DMS53 treated with DMSO at 0.1 percent for 48 hours (cell line): ENCODE results near the gene NKTR.
"Not testable (repeated sequence)": the region's sequence is repeated elsewhere in the genome, so short reads cannot be mapped to it uniquely, and the experiment has no call there.

ENCODE experiments used
- DNase-seq: peaks from one replicate; lab custom pipeline; 2025; ENCODE audit not compliant: unreplicated experiment; lab: John Stamatoyannopoulos, UW

Gene NKTR

GRCh38 chr3:42593635-42594034, 6.9 kb upstream of the NKTR start:
- DNase-seq: no peak

DNA sequence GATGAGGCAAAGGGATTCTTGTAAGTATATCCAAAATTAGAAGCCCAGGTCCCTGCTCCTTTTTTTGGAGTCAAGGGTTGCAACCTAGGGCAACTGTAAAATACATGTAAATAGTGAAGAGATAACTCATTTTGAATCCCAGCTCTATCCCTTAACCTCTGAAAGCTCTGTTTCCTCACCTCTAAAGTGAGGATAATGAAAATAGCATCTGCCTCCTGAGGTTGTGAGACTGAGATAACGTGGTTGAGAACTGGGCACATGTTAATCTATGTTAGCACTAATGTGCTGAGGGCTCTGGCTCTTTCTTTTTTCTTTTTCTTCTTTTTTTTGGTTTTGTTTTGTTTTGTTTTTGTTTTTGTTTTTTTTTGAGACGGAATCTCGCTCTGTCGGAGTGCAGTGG, 4.8 kb upstream of the NKTR start:
- DNase-seq: no peak

- DNase-seq: not testable (repeated sequence)
These were observed 3.4 kb upstream of the NKTR start for GRCh38 chr3:42597098-42597497.

DNA sequence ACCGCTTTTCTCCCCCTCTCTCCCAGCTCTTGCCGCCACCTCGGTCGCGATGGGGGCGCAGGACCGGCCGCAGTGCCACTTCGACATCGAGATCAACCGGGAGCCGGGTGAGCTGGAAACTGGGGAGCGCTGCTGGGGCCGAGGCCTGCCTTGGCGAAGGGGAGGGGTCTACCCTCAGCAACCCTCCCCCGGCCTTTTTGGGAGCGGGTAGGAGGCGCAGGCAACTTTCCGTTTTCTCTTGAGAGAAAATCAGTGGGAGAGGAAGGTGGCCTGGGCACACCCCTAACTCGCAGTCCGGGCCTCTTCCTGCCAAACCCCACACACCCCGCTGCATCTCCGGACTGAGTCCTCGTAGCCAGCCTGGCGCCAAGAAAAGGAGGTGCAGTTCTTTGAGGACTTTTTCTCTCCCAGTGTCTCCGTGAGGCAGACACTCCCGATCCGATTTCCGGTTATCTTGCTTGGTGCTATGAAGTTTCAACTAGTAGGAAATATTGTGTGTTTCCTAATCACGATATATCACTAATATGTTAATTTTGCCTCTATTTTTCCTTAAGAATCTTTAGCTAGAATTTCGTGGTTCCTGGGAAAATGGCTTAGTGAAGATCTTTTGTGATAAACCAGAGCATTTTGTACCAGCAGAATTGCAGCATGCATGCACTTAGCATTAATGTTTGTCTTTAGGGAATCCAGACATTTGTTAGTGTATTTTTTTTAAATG, 631 bp downstream of the NKTR start:
- DNase-seq: no peak

GRCh38 chr3:42601896-42602581, 1.6 kb downstream of the NKTR start:
- no peak for DNase-seq

- DNase-seq: no peak
These were observed 2.5 kb downstream of the NKTR start for GRCh38 chr3:42602961-42603360.

DNA sequence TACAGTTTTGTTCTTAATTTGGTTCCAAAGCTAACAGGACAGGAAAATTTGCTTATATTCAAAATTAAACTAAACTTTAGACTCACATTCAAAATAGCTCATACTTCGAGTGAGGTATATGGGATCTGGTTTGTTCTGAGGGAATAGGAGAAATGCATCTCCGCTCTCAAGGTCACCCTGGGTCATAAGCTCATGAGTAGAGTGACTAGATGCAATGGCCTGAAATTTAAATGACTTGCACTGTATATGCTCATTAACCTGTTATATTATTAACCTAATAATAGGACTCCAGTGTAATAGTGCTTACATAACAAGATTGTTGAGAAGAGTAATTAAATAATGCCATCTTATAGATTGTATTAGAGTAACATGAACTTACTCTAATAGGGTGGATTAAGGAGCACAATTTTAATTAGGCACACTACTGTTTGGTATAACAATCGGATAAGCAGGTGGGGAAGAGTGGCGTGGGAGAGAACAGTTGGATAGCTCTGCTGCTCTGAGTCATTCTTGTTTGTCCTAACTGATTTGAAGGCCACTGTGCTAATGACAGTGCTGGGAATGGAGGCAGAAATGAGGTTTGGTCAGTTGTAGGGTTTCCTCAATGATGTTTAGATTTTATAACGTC, 5.2 kb downstream of the NKTR start:
- DNase-seq: no peak

- no peak for DNase-seq
These were observed 8.1 kb downstream of the NKTR start for GRCh38 chr3:42608581-42608980.

GRCh38 chr3:42610976-42611375, 10.5 kb downstream of the NKTR start:
- DNase-seq: no peak

- no peak for DNase-seq
These were observed 11.7 kb downstream of the NKTR start for GRCh38 chr3:42612217-42612616.

DNA sequence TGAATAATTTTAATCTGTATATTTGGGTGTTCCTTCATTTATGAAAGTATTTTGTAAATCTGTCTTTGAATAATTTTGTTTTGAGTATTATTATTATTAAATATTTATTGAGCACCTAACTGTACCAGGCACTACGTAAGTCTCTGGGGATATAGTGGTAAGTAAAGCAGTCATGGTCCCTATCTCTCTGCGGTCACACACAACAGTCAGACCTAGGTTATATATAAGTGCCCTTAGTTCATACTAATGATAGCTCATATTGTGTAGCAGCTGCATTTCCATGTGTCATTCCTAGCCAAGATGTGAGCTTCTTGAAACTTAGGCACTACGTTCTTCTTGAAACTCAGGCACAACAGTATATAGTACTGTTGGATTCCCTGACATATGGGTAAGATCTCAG, 12.4 kb downstream of the NKTR start:
- DNase-seq: no peak

GRCh38 chr3:42613462-42613861, 13.0 kb downstream of the NKTR start:
- no peak for DNase-seq

- no peak for DNase-seq
These were observed 31.1 kb downstream of the NKTR start for GRCh38 chr3:42631620-42632019.

DNA sequence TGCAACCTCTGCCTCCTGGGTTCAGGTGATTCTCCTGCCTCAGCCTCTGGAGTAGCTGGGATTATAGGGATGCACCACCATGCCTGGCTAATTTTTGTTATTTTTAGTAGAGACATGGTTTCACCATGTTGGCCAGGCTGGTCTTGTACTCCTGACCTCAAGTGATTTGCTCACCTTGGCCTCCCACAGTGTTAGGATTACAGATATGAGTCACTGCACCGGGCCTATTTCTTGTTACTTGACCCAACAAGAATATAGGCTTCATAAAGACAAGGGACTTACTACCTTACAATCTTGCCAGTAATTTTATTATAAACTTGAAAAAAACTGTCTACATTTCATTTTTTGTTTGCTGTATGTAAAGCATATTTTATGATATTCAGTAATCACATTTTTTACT, 31.7 kb downstream of the NKTR start:
- DNase-seq: no peak

GRCh38 chr3:42633544-42633943, 33.1 kb downstream of the NKTR start:
- DNase-seq: no peak

GRCh38 chr3:42635111-42635510, 34.6 kb downstream of the NKTR start:
- DNase-seq: no peak

- no peak for DNase-seq
These were observed 36.5 kb downstream of the NKTR start for GRCh38 chr3:42637001-42637400.

- no peak for DNase-seq
These were observed 37.9 kb downstream of the NKTR start for GRCh38 chr3:42638339-42638842.

GRCh38 chr3:42639192-42639591, 38.7 kb downstream of the NKTR start:
- DNase-seq: no peak

DNA sequence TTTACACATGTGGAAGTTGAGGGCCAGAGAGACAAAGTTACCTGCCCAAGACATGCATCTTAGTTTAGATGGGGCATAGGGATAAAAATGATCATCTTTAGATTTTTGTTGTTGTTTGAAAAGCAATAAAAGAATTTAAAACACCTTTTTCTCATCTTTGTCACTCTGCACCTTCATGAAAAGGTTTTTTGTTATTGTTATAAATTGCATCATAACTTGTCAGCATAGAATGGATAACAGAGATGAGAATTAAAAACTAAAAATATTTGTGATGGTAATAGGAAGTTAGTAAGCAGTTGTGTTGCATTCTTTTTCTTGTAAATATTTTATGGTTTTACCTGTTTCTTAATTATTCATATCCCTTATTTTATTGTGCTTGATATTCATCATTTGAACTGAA, 39.6 kb downstream of the NKTR start:
- DNase-seq: no peak

DNA sequence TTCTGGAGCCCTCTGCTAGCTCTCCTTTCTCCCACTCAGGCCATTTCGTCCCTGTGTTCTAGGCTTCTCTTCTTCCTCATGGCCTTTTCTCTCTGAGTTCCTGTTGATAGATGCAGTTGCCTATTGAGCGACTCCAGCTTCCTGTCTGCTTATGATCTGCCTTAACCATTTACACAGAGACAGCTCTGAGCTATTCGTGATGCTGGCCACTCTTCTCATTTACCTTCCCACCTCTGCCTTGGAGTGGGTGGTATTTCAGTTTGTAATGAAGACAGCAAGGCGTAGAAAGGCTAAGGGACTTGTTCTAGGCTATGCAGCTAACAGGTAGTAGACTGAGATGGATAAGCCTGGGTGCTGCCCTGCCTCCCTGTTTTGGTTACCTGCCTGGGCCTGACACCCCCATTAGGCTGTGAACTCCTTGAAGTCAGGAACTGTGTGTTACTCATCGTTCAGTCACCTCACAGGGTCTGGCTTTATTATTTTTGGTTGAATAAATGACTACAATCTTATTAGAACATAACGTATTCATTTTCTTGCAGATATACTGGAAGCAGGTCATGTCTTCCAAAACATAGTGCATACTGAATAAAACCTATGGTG, 40.4 kb downstream of the NKTR start:
- no peak for DNase-seq
